Measurements from ENCODE around the gene DESI1. TPM values are rescaled to one million over a fixed set of nuclear protein-coding genes. Genes with fewer than 3 reads are reported as not detected.

Gene DESI1
- polyA plus RNA-seq, 1 of the 3 experiments (the other 2 are of a cell fraction), result 8.2 TPM

DNA sequence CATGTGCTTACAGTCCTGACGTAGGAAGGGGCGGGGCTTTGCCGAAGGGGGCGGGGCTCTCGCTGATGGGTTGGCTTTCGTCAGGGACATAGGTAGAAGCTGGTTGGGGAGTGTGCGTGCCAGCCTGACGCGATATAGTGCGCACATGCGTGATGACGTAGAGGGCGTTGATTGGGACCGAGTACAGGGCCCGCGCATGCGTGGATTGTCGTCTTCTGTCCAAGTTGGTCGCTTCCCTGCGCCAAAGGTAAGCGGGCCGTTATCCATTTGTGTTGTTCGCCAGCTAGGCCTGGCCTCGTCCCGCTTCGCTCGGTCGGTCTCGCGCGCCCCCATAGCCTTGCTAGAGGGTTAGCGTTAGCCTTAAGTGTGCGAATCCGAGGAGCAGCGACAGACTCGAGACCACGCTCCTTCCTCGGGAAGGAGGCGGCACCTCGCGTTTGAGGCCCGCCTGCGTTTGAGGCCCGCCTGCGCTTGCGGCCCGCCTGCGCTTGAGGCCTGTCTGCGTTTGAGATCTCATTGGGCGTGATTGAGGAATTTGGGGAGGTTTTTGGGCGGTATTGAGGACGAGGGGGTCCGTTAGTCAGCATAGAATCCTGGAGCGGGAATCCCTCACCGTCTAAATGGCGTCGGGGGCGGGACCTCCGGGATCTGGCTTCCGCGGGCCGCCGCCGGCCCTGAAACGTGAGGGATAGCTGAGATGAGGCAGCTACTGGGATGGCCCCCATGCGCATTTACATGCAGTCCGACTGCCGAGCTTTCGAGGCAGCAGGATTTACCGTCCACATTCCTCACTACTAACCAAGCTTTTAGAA, 462 bp upstream of the DESI1 start, which contains the start of gene XRCC6:
XRCC6 (plus strand) TSS at position 197 of the 812 bp plus-strand sequence. CDS start 710 bp downstream, outside the sequence.
- Histone ChIP-seq H4K20me1 (ENCODE audit: insufficient read depth) (no peaks in the 10 kb centered on the region), H3K4me2 (peak within 1 kb of the TSS; percentile 91), H3F3A (replicated peaks; ENCODE audit: insufficient read depth) (peaks cover 3% of the 10 kb centered on the region), H3K27me3 (ENCODE audit: insufficient read depth) (no peaks in the 10 kb centered on the region), H3K9ac (peak within 1 kb of the TSS; percentile 94), H2AFZ (ENCODE audit: low read depth) (peak within 1 kb of the TSS; percentile 65; the same call in 1 of the 2 replicates), H3K4me3 (ENCODE audit: low read depth in 2 of 2, low read length in 1 of 2) (peak within 1 kb of the TSS; percentile 78 to 89), H3K36me3 (replicated peaks in 1 of 2; ENCODE audit: control insufficient read depth in 1 of 2, insufficient read depth in 2 of 2, low read length in 1 of 2) (peaks cover 0 to 5% of the 10 kb centered on the region in 2 experiments), H3K9me2 (no peaks in the 10 kb centered on the region), H3K27ac (ENCODE audit: low read depth in 2 of 2, low read length in 1 of 2) (peak within 1 kb of the TSS; percentile 82 to 97), H3K9me3 (no peaks in the 10 kb centered on the region), H3K79me2 (ENCODE audit: insufficient read depth) (peaks cover 56% of the 10 kb centered on the region), H3K4me1 (ENCODE audit: control insufficient read depth in 1 of 2, insufficient read depth in 2 of 2, low read depth in 1 of 2, low read length in 1 of 2) (peaks cover 5% of the 10 kb centered on the region in 2 experiments; a peak in 3 of 4 replicates)
- WGBS (ENCODE audit: low lambda C conversion rate), result 0% methylated on average over 2 of the region's 70 CpGs
- peak; percentile 96 for DNase-seq
- ChIA-PET CTCF (interaction anchor here (1.0 to 1.2 kb wide), 3 partner anchors 78 to 219 kb away, joined by 3 to 4 read pairs (median 3); no protein-coding TSS in a partner anchor), POLR2A (interaction anchor here (0.5 to 1.3 kb wide), 2 partner anchors 18 to 19 kb away, joined by 3 to 4 read pairs; no protein-coding TSS in a partner anchor)
- TF ChIP-seq, protein P1, sequence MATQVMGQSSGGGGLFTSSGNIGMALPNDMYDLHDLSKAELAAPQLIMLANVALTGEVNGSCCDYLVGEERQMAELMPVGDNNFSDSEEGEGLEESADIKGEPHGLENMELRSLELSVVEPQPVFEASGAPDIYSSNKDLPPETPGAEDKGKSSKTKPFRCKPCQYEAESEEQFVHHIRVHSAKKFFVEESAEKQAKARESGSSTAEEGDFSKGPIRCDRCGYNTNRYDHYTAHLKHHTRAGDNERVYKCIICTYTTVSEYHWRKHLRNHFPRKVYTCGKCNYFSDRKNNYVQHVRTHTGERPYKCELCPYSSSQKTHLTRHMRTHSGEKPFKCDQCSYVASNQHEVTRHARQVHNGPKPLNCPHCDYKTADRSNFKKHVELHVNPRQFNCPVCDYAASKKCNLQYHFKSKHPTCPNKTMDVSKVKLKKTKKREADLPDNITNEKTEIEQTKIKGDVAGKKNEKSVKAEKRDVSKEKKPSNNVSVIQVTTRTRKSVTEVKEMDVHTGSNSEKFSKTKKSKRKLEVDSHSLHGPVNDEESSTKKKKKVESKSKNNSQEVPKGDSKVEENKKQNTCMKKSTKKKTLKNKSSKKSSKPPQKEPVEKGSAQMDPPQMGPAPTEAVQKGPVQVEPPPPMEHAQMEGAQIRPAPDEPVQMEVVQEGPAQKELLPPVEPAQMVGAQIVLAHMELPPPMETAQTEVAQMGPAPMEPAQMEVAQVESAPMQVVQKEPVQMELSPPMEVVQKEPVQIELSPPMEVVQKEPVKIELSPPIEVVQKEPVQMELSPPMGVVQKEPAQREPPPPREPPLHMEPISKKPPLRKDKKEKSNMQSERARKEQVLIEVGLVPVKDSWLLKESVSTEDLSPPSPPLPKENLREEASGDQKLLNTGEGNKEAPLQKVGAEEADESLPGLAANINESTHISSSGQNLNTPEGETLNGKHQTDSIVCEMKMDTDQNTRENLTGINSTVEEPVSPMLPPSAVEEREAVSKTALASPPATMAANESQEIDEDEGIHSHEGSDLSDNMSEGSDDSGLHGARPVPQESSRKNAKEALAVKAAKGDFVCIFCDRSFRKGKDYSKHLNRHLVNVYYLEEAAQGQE (IDR thresholded peaks at IDR 0.05; ENCODE audit: low read depth, low read length), result no peak
- peak; percentile 49 for TF ChIP-seq POLR2AphosphoS5 (IDR thresholded peaks at IDR 0.05; ENCODE audit: low read depth, low read length)
- TF ChIP-seq, protein P2, sequence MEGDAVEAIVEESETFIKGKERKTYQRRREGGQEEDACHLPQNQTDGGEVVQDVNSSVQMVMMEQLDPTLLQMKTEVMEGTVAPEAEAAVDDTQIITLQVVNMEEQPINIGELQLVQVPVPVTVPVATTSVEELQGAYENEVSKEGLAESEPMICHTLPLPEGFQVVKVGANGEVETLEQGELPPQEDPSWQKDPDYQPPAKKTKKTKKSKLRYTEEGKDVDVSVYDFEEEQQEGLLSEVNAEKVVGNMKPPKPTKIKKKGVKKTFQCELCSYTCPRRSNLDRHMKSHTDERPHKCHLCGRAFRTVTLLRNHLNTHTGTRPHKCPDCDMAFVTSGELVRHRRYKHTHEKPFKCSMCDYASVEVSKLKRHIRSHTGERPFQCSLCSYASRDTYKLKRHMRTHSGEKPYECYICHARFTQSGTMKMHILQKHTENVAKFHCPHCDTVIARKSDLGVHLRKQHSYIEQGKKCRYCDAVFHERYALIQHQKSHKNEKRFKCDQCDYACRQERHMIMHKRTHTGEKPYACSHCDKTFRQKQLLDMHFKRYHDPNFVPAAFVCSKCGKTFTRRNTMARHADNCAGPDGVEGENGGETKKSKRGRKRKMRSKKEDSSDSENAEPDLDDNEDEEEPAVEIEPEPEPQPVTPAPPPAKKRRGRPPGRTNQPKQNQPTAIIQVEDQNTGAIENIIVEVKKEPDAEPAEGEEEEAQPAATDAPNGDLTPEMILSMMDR (IDR thresholded peaks at IDR 0.05), result no peak
- no peak for TF ChIP-seq SMC3 (IDR thresholded peaks at IDR 0.05; ENCODE audit: low read depth, low read length)
- no peak; the same call in 1 of the 2 replicates for TF ChIP-seq TAF1 (IDR thresholded peaks at IDR 0.05; ENCODE audit: borderline replicate concordance, low read depth, low read length)
- TF ChIP-seq, protein P3, sequence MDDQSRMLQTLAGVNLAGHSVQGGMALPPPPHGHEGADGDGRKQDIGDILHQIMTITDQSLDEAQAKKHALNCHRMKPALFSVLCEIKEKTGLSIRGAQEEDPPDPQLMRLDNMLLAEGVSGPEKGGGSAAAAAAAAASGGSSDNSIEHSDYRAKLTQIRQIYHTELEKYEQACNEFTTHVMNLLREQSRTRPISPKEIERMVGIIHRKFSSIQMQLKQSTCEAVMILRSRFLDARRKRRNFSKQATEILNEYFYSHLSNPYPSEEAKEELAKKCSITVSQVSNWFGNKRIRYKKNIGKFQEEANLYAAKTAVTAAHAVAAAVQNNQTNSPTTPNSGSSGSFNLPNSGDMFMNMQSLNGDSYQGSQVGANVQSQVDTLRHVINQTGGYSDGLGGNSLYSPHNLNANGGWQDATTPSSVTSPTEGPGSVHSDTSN (IDR thresholded peaks at IDR 0.05), result peak; percentile 60; the same call in 1 of the 2 replicates
- no peak for TF ChIP-seq FOXM1 (IDR thresholded peaks at IDR 0.05; ENCODE audit: low read depth)
- no peak for TF ChIP-seq EP300 (IDR thresholded peaks at IDR 0.05; ENCODE audit: borderline replicate concordance in 1 of 2, low read depth in 1 of 2, low read length in 1 of 2)
- no peak for TF ChIP-seq ELF1 (IDR thresholded peaks at IDR 0.05)
- no peak for TF ChIP-seq FOSL2 (IDR thresholded peaks at IDR 0.05; ENCODE audit: borderline replicate concordance, low read depth)
- TF ChIP-seq GABPA (IDR thresholded peaks at IDR 0.05; ENCODE audit: low read depth), result peak; percentile 65; the same call in 1 of the 2 replicates
- TF ChIP-seq, protein P4, sequence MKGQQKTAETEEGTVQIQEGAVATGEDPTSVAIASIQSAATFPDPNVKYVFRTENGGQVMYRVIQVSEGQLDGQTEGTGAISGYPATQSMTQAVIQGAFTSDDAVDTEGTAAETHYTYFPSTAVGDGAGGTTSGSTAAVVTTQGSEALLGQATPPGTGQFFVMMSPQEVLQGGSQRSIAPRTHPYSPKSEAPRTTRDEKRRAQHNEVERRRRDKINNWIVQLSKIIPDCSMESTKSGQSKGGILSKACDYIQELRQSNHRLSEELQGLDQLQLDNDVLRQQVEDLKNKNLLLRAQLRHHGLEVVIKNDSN (IDR thresholded peaks at IDR 0.05; ENCODE audit: borderline replicate concordance, low read depth), result no peak
- no peak for TF ChIP-seq RAD21 (IDR thresholded peaks at IDR 0.05; ENCODE audit: low read length)
- TF ChIP-seq, protein P5, sequence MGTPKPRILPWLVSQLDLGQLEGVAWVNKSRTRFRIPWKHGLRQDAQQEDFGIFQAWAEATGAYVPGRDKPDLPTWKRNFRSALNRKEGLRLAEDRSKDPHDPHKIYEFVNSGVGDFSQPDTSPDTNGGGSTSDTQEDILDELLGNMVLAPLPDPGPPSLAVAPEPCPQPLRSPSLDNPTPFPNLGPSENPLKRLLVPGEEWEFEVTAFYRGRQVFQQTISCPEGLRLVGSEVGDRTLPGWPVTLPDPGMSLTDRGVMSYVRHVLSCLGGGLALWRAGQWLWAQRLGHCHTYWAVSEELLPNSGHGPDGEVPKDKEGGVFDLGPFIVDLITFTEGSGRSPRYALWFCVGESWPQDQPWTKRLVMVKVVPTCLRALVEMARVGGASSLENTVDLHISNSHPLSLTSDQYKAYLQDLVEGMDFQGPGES (IDR thresholded peaks at IDR 0.05; ENCODE audit: low read depth, low read length), result no peak
- TF ChIP-seq YY1 (IDR thresholded peaks at IDR 0.05; ENCODE audit: low read depth), result peak; percentile 78
- no peak for TF ChIP-seq RFX5 (IDR thresholded peaks at IDR 0.05; ENCODE audit: low read length)
- TF ChIP-seq MEF2A (IDR thresholded peaks at IDR 0.05; ENCODE audit: borderline replicate concordance, low read depth), result no peak
- TF ChIP-seq FOXJ3 (CRISPR knock-in tag; IDR thresholded peaks at IDR 0.05), result no peak
- TF ChIP-seq, protein P6, sequence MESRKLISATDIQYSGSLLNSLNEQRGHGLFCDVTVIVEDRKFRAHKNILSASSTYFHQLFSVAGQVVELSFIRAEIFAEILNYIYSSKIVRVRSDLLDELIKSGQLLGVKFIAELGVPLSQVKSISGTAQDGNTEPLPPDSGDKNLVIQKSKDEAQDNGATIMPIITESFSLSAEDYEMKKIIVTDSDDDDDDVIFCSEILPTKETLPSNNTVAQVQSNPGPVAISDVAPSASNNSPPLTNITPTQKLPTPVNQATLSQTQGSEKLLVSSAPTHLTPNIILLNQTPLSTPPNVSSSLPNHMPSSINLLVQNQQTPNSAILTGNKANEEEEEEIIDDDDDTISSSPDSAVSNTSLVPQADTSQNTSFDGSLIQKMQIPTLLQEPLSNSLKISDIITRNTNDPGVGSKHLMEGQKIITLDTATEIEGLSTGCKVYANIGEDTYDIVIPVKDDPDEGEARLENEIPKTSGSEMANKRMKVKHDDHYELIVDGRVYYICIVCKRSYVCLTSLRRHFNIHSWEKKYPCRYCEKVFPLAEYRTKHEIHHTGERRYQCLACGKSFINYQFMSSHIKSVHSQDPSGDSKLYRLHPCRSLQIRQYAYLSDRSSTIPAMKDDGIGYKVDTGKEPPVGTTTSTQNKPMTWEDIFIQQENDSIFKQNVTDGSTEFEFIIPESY (IDR thresholded peaks at IDR 0.05; ENCODE audit: borderline replicate concordance, low read depth), result no peak
- no peak for TF ChIP-seq RXRA (IDR thresholded peaks at IDR 0.05; ENCODE audit: borderline replicate concordance, low read depth)
- TF ChIP-seq MXI1 (IDR thresholded peaks at IDR 0.05; ENCODE audit: low read depth, low read length), result peak; percentile 43; the same call in 1 of the 2 replicates
